Osteocyte (in vitro differentiated cells): ENCODE data around the gene RBM11. TPM values are rescaled to one million over a fixed set of nuclear protein-coding genes. Genes with fewer than 3 reads are reported as not detected.

Experiments used
- DNase-seq: peaks from one replicate; pipeline ENCODE4 v3.0.0; 2021; ENCODE audit warnings: mixed read lengths; ENCODE audit not compliant: unreplicated experiment; ENCODE audit errors: extremely low spot score
- H3K27ac Mint-ChIP-seq: one replicate; pipeline ENCODE4 v1.8.0; 2021; ENCODE audit warnings: mild to moderate bottlenecking, mixed read lengths; ENCODE audit not compliant: unreplicated experiment
- H3K27me3 Mint-ChIP-seq: one replicate; pipeline ENCODE4 v1.8.0; 2021; ENCODE audit warnings: mixed read lengths; ENCODE audit not compliant: unreplicated experiment
- H3K36me3 Mint-ChIP-seq: one replicate; pipeline ENCODE4 v1.8.0; 2021; ENCODE audit warnings: mixed read lengths; ENCODE audit not compliant: unreplicated experiment
- H3K4me1 Mint-ChIP-seq: one replicate; pipeline ENCODE4 v1.8.0; 2021; ENCODE audit warnings: mixed read lengths; ENCODE audit not compliant: unreplicated experiment
- H3K4me3 Mint-ChIP-seq: one replicate; pipeline ENCODE4 v1.8.0; 2021; ENCODE audit warnings: mild to moderate bottlenecking, moderate library complexity, mixed read lengths; ENCODE audit not compliant: unreplicated experiment
- H3K9me3 Mint-ChIP-seq: one replicate; pipeline ENCODE4 v1.8.0; 2021; ENCODE audit warnings: mixed read lengths; ENCODE audit not compliant: unreplicated experiment
- CTCF ChIP-seq: fragments of 200-600 bp; sonication (generic); IDR thresholded peaks from 2 replicates; pipeline ENCODE4 v1.5.0; 2021; ENCODE audit warnings: antibody characterized with exemption, mild to moderate bottlenecking, moderate library complexity
- total RNA-seq: library from RNA; stranded (reverse); gene quantifications from 2 replicates; pipeline ENCODE4 v1.2.1, GENCODE V29; 2021

Gene RBM11
- total RNA-seq, 1 donor from 2014 or later: not detected

GRCh38 chr21:14223365-14223764, 7.4 kb downstream of the RBM11 start:
- no peak overlapping the region for H3K4me3 Mint-ChIP-seq
- H3K27ac Mint-ChIP-seq: no peak overlapping the region
- no peaks in the 10 kb centered on the region for H3K4me1 Mint-ChIP-seq

GRCh38 chr21:14229399-14229798, 13.4 kb downstream of the RBM11 start:
- Mint-ChIP-seq H3K4me3 (no peak overlapping the region), H3K4me1 (no peaks in the 10 kb centered on the region), H3K36me3 (peaks cover 4% of the 10 kb centered on the region), H3K27ac (no peak overlapping the region), H3K27me3 (no peaks in the 10 kb centered on the region), H3K9me3 (peaks cover 18% of the 10 kb centered on the region)
- no peak for TF ChIP-seq CTCF
- no peak for DNase-seq

More at GRCh38 chr21:14223365-14223764, 7.4 kb downstream of the RBM11 start:
- no peaks in the 10 kb centered on the region for H3K36me3 Mint-ChIP-seq
- H3K9me3 Mint-ChIP-seq: peaks cover 8% of the 10 kb centered on the region
- H3K27me3 Mint-ChIP-seq: no peaks in the 10 kb centered on the region
- DNase-seq: no peak
- TF ChIP-seq CTCF: no peak

- Mint-ChIP-seq H3K27ac (no peak overlapping the region), H3K9me3 (peaks cover 19% of the 10 kb centered on the region), H3K27me3 (no peaks in the 10 kb centered on the region), H3K4me3 (no peak overlapping the region), H3K36me3 (no peaks in the 10 kb centered on the region), H3K4me1 (no peaks in the 10 kb centered on the region)
- no peak for DNase-seq
- TF ChIP-seq CTCF: no peak
Measured at GRCh38 chr21:14235101-14235500, 19.1 kb downstream of the RBM11 start.

- no peaks in the 10 kb centered on the region for H3K27me3 Mint-ChIP-seq
- H3K9me3 Mint-ChIP-seq: peaks cover 19% of the 10 kb centered on the region
- no peaks in the 10 kb centered on the region for H3K36me3 Mint-ChIP-seq
- no peak overlapping the region for H3K4me3 Mint-ChIP-seq
- H3K4me1 Mint-ChIP-seq: no peaks in the 10 kb centered on the region
- no peak overlapping the region for H3K27ac Mint-ChIP-seq
- TF ChIP-seq CTCF: no peak
- no peak for DNase-seq
Measured at GRCh38 chr21:14236180-14236579, 20.2 kb downstream of the RBM11 start.

GRCh38 chr21:14239281-14239680, 23.3 kb downstream of the RBM11 start:
- no peaks in the 10 kb centered on the region for H3K4me1 Mint-ChIP-seq
- H3K27ac Mint-ChIP-seq: no peak overlapping the region
- peaks cover 28% of the 10 kb centered on the region for H3K9me3 Mint-ChIP-seq
- no peaks in the 10 kb centered on the region for H3K27me3 Mint-ChIP-seq
- no peaks in the 10 kb centered on the region for H3K36me3 Mint-ChIP-seq
- H3K4me3 Mint-ChIP-seq: no peak overlapping the region
- TF ChIP-seq CTCF: no peak
- DNase-seq: no peak
